SKM-1 treated with dmso at 0.1 percent for 144 hours (cell line): ENCODE results near the gene DNAI4.
A peak's percentile ranks its signal among the peaks of the same experiment; 100 is the strongest.
"Not testable (repeated sequence)": the region's sequence is repeated elsewhere in the genome, so short reads cannot be mapped to it uniquely, and the experiment has no call there.

Experiments
- DNase-seq: peaks from one replicate; lab custom pipeline; 2025; ENCODE audit not compliant: unreplicated experiment; lab: John Stamatoyannopoulos, UW

Gene DNAI4

GRCh38 chr1:66929146-66929688 is 4.6 kb upstream of the DNAI4 start:
- DNase-seq = no peak

DNA sequence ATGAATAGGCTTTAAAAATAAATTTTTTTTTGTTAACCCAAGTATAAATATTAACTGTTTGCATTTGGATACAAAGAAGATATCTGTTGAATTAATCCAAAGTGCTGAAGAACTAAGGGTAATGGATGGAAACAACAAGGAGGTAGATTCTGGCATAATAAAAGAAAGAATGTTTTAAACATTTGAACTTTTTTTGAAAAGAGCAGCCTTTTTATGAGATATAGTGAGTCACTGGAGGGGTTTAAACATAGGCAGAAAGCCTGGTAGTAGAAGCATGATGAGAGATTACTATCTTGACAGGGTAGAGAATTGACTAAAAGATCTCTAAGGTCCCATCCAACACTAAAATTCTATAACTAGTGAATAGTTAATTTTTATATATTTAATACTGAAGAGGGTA is 2.9 kb upstream of the DNAI4 start:
- no peak for DNase-seq

DNA sequence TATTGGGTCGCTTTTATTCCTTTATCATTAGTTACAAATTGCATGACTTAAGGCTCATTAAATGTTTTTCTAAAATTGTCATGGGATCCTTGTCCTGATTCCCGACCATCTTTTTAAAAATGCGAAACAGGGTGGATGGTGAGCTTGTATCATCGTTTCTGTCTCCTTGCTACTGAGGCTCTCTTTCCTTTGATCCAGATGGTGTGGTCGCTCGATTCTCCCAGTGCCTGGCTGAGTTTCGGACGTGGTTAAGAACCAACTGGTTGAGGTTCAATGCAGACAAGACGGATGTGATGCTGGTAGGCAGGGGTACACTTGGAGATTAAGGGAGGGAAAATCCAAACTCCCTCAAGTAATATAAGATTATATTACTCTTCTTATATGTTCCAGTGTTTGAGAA is 1.3 kb upstream of the DNAI4 start:
- no peak for DNase-seq

DNA sequence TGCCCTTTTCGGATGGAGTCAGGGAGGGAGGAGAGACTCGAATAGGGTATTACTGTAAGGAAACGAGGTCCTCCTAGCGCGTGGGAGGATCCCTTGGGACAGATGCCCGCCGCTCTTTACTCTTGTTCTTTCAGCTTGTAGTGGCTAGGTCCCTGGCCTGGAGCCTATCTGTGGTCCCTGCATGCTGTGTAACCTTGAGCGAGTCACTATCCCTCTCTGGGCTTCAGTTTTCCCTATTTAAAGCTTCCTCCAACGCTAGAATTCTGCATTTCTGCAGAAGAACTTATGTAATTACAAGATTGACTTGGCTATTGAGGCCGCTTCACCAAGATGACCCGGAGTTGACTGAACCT is 878 bp upstream of the DNAI4 start:
- no peak for DNase-seq

DNA sequence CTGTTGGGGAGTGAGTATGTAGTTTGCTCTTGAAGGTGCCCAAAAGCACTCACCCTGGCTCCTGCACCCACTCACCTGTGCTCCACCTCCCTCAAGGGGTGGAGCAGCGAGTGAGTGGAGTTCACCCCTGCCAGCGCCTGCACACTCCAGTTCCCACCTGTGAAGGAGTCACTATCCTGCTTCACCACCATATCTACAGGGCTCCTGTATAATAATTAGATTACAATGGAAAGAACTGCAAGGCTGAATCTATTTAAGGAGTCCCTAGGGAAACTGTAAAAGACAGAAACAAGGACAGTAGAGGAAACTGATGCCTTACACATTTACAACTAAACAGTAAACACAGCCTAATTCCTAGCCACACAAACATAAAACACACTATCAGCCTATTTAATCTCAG is 4.1 kb downstream of the DNAI4 start:
- no peak for DNase-seq

DNA sequence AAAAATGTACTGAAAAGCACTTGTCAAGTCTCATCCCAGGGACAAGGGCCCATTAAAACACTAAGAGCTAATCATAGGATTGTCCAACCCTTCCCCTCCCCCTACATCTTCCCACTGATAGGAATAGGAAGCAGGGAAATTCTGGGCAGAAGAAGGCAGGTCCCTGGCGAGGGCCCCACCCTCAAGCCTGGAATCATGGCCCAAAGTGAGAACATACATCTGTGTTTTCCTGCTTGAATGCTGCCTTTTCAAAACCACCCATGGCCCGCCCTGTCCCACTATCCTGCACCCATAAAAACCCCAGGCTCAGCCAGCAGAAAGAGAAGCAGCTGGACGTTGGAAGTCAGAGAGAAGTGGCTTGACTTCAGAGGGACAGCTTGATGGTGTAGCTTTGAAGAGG is 4.8 kb downstream of the DNAI4 start:
- DNase-seq = no peak

- no peak for DNase-seq
Observed at GRCh38 chr1:66919063-66919462, 5.6 kb downstream of the DNAI4 start.

- no peak for DNase-seq
Observed at GRCh38 chr1:66917476-66917875, 7.2 kb downstream of the DNAI4 start.

DNA sequence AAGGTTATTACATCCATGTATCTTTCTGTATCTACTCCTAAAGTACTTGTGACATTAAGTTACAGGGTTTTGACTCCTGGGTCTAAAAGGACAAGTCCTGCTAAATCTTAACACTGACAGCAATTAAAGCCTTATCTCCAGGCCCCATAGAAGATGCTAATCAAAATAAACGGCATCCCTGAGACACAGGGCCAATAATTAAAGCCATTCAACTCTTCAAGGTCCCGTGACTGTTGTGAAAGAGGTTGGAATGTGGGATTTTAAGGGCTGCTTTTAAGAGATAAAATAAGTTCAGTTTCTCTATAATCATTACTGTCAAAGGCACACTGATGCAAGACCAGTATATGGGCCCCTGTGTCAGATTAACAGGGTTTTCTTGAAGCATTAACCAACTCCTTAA is 8.3 kb downstream of the DNAI4 start:
- no peak for DNase-seq

DNA sequence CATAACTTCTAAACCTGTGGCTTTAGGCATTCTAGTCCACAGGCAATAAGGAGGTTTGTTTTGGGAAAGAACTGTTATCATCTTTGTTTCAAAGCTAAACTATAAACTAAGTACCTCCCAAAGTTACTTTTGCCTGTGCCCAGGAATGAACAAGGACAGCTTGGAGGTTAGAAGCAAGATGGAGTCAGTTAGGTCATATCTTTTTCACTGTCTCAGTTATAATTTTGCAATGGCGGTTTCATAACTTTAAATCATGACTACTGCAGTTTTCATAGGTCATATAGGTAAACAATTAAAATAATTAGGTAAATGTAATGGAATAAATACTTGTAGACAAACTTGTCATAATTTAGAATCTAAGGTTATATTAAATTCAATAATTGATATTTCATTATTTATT is 9.5 kb downstream of the DNAI4 start:
- DNase-seq = not testable (repeated sequence)

DNA sequence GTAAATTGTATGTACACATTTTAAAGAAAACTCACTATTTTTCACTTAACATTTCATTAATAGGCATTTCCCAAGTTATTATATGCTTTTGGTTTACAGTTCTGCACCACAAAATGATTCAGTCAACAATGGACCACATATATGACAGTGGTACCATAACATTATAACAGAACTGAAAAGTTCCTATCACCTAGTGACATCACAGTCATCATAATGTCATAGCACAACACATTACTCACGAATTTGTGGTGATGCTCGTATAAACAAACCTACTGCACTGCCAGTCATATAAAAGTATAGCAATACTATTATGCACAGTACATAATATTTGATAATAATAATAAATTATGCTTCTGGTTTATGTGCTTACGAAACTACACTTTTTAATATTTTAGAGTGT is 30.9 kb downstream of the DNAI4 start:
- no peak for DNase-seq

DNA sequence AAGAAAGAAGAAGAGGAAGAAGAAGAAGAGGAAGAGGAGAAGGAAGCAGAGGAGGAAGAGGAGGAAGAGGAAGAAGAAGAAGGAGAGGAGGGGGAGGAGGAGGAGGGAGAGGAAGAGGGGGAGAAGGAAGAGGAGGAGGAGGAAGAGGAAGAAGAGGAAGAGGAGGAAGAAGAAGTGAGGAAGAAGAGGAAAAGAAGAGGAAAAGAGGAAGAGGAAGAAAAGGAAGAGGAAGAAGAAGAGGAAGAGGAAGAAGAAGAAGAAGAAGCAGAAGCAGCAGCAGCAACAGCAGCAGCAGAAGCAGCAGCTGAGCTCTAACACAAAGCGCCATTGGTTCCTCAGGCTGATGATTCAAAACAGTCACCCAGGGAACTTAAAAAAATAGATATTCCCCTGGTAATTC is 34.0 kb downstream of the DNAI4 start:
- DNase-seq = peak; percentile 57

DNA sequence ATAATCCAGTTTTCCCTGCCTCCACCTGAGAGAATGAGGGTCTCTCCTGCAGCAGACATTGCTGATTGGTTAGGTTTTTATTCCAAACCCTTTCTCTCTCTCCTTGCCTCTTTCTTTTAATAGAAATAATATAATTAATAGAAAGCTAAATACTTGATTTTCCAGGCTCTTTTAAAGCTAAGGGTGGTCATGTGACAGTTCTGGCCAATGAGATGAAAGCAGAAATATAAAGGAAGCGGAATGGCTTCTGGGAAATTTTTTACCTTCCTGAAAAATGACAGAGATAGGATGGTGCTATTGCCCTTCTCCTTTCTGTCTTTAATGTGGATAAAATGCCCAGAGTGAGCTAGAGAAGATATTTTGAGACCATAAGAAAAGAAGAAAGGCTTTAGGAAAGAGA is 35.6 kb downstream of the DNAI4 start:
- no peak for DNase-seq

DNA sequence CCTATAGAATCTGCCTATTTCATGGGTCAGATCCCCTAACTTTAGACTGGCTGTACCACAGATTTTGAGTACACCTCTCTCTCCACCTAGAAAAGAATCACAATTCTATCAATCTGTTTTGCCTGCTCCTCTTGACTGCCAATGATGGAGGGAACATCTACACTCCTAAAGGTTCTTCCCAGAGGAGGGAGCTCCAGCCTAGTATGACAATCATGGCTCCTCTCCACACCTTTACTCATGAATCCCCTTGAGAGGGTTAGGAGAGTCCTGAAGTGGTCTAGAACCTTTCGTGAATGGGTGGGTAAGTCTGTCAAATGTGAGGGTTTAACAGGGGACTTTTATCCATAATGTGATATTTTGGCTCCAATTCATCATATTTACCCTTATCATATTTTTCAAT is 48.0 kb downstream of the DNAI4 start:
- no peak for DNase-seq

- DNase-seq = no peak
Observed at GRCh38 chr1:66873111-66873510, 51.5 kb downstream of the DNAI4 start.

GRCh38 chr1:66872024-66872423 is 52.6 kb downstream of the DNAI4 start:
- not testable (repeated sequence) for DNase-seq

DNA sequence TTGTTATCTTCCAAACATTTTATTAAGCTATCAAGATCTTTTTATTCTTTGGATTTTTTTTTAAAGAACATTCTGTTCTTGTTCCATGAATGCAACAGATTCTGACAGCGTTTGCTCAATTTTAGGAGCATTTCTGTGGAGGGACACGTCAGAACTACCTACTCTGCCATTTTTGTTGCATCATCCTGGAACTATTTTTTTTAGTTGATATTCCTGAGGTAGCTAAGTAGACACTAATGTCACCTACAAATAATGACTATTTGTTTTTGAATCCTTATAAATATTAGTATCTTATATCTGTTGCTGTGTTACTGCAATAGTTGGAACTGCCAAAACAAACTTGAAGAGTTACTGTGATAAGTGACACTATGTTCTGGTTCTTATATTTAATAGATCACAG is 57.2 kb downstream of the DNAI4 start:
- no peak for DNase-seq

- no peak for DNase-seq
Observed at GRCh38 chr1:66860529-66860928, 64.1 kb downstream of the DNAI4 start.

GRCh38 chr1:66853379-66853778 is 71.3 kb downstream of the DNAI4 start:
- DNase-seq = no peak

- no peak for DNase-seq
Observed at GRCh38 chr1:66852870-66853269, 71.8 kb downstream of the DNAI4 start.

GRCh38 chr1:66850989-66851388 is 73.7 kb downstream of the DNAI4 start:
- no peak for DNase-seq

- DNase-seq = no peak
Observed at GRCh38 chr1:66848193-66848592, 76.5 kb downstream of the DNAI4 start.

GRCh38 chr1:66840929-66841328 is 83.7 kb downstream of the DNAI4 start:
- no peak for DNase-seq

DNA sequence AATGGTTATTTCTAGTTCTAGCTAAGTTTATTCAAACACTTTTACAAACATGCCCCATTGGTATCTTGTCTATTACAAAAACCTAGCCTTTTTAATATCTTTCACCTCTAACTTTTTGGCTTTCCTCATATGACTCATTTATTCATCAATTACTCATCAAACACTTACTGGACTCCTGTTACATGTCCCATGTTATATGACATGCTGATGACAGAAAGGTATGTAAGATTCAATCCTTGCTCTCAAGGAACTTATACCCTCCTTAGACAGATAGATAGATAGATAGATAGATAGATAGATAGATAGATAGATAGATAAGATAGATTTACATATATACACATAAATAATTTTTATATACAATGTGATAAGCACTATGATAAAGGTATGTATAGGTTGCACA is 89.7 kb downstream of the DNAI4 start:
- no peak for DNase-seq
